SK-N-SH (cell line): ENCODE data around the gene CMTM1. TPM values are rescaled to one million over a fixed set of nuclear protein-coding genes. Genes with fewer than 3 reads are reported as not detected.

Source experiments
- CTCF ChIA-PET: fragments of 300-600, 350-600 bp; formaldehyde crosslinking; extraction: SDS; loops from one replicate; lab custom pipeline; 2021; lab: Yijun Ruan, JAX
- POLR2A ChIA-PET: fragments of 350-600 bp; sonication (Branson Sonifier 250); formaldehyde crosslinking; extraction: SDS; loops from one replicate; lab custom pipeline; 2020; ENCODE audit warnings: antibody characterized with exemption, inconsistent platforms; lab: Yijun Ruan, JAX
- DNase-seq: peaks from one replicate; pipeline ENCODE4 v3.0.0; 2012
- H2AFZ ChIP-seq: fragments of 200-600 bp; sonication (generic); 2 replicates; pipeline ENCODE4 v1.8.1; 2016; ENCODE audit warnings: antibody characterized with exemption, mild to moderate bottlenecking, low read depth
- H3F3A ChIP-seq: fragments of 200-600 bp; sonication (generic); replicated peaks from 2 replicates; pipeline ENCODE3; 2016; ENCODE audit warnings: antibody characterized with exemption, mild to moderate bottlenecking; ENCODE audit not compliant: insufficient read depth
- H3K27ac ChIP-seq, 2 experiments: fragments of 200-500 bp in 1 of 2; fragments of 200-600 bp in 1 of 2; sonication (Bioruptor generic) in 1 of 2; sonication (generic), shearing (Covaris generic) in 1 of 2; 2 replicates each; pipeline versions ENCODE4 v1.5.1 to v1.6.1; 2014 to 2016; ENCODE audit warnings: low read depth in 2 of 2, inconsistent platforms in 1 of 2, low read length in 1 of 2, mild to moderate bottlenecking in 1 of 2, mixed read lengths in 1 of 2
- H3K27me3 ChIP-seq: fragments of 200-600 bp; sonication (generic), shearing (Covaris generic); 2 replicates; pipeline ENCODE4 v1.6.1; 2016; ENCODE audit warnings: mixed run types; ENCODE audit not compliant: insufficient read depth
- H3K36me3 ChIP-seq, 2 experiments: fragments of 200-500 bp in 1 of 2; fragments of 200-600 bp in 1 of 2; sonication (Bioruptor generic) in 1 of 2; sonication (generic) in 1 of 2; replicated peaks in 1 of 2; 2 replicates each; pipeline versions ENCODE3 to v1.5.1; 2014 to 2016; ENCODE audit warnings: low read length in 1 of 2, mild to moderate bottlenecking in 1 of 2; ENCODE audit not compliant: insufficient read depth in 2 of 2, control insufficient read depth in 1 of 2
- H3K4me1 ChIP-seq, 2 experiments: fragments of 200-500 bp in 1 of 2; fragments of 200-600 bp in 1 of 2; sonication (Bioruptor generic) in 1 of 2; sonication (generic), shearing (Covaris generic) in 1 of 2; 2 replicates each; pipeline versions ENCODE4 v1.5.1 to v1.6.1; 2014 to 2016; ENCODE audit warnings: low read depth in 1 of 2, low read length in 1 of 2, mixed run types in 1 of 2; ENCODE audit not compliant: insufficient read depth in 2 of 2, control insufficient read depth in 1 of 2
- H3K4me2 ChIP-seq: fragments of 200-600 bp; sonication (generic), shearing (Covaris generic); 2 replicates; pipeline ENCODE4 v1.6.1; 2017; ENCODE audit warnings: mixed run types
- H3K4me3 ChIP-seq, 2 experiments: fragments of 200-500 bp in 1 of 2; fragments of 200-600 bp in 1 of 2; sonication (Bioruptor generic) in 1 of 2; sonication (generic), shearing (Covaris generic) in 1 of 2; 2 replicates each; pipeline versions ENCODE4 v1.5.1 to v1.8.1; 2014 to 2016; ENCODE audit warnings: low read depth in 2 of 2, inconsistent platforms in 1 of 2, low read length in 1 of 2, mild to moderate bottlenecking in 1 of 2, mixed read lengths in 1 of 2, moderate library complexity in 1 of 2
- H3K79me2 ChIP-seq: fragments of 200-600 bp; sonication (generic); 2 replicates; pipeline ENCODE4 v1.8.1; 2017; ENCODE audit warnings: mild to moderate bottlenecking; ENCODE audit not compliant: insufficient read depth
- H3K9ac ChIP-seq: fragments of 200-600 bp; sonication (generic); 2 replicates; pipeline ENCODE4 v1.6.1; 2017; ENCODE audit warnings: mixed run types
- H3K9me2 ChIP-seq: fragments of 200-600 bp; sonication (generic); 2 replicates; pipeline ENCODE4 v1.6.1; 2017; ENCODE audit warnings: mixed run types
- H3K9me3 ChIP-seq: fragments of 200-600 bp; sonication (generic); 2 replicates; pipeline ENCODE4 v1.6.1; 2017; ENCODE audit warnings: mixed run types, mild to moderate bottlenecking, moderate library complexity
- H4K20me1 ChIP-seq: fragments of 200-600 bp; sonication (generic); 2 replicates; pipeline ENCODE4 v1.6.1; 2017; ENCODE audit warnings: mild to moderate bottlenecking, mixed run types; ENCODE audit not compliant: insufficient read depth
- CHD2 ChIP-seq: fragments of 150-350 bp; IDR thresholded peaks from 2 replicates; pipeline ENCODE4 v1.6.1; 2018; ENCODE audit warnings: low read length; ENCODE audit not compliant: partially characterized antibody
- ELF1 ChIP-seq: IDR thresholded peaks from 2 replicates; pipeline ENCODE4 v1.4.0; 2012
- EP300 ChIP-seq, 2 experiments: IDR thresholded peaks; 2 replicates each; pipeline versions ENCODE4 v1.4.0 to v1.6.1; 2012; ENCODE audit warnings: borderline replicate concordance in 1 of 2, low read depth in 1 of 2, low read length in 1 of 2
- FOXJ3 ChIP-seq: sonication (generic); formaldehyde crosslinking; IDR thresholded peaks from 2 replicates; pipeline ENCODE4 v1.5.1; 2020; ENCODE audit warnings: mild to moderate bottlenecking, missing genetic modification reagents
- FOXM1 ChIP-seq: IDR thresholded peaks from 2 replicates; pipeline ENCODE4 v1.4.0; 2012; ENCODE audit warnings: low read depth, mild to moderate bottlenecking
- GABPA ChIP-seq: IDR thresholded peaks from 2 replicates; pipeline ENCODE4 v1.4.0; 2012; ENCODE audit warnings: low read depth, mild to moderate bottlenecking
- GATA2 ChIP-seq: sonication (generic); formaldehyde crosslinking; IDR thresholded peaks from 2 replicates; pipeline ENCODE4 v1.5.0; 2020; ENCODE audit warnings: mild to moderate bottlenecking, missing genetic modification reagents
- IRF3 ChIP-seq: fragments of 150-350 bp; IDR thresholded peaks from 2 replicates; pipeline ENCODE4 v1.6.1; 2016; ENCODE audit warnings: mild to moderate bottlenecking, low read depth, low read length
- JUND ChIP-seq: IDR thresholded peaks from 2 replicates; pipeline ENCODE4 v1.4.0; 2012
- MAX ChIP-seq: IDR thresholded peaks from 2 replicates; pipeline ENCODE4 v1.4.0; 2012; ENCODE audit warnings: low read depth
- MEF2A ChIP-seq: IDR thresholded peaks from 2 replicates; pipeline ENCODE4 v1.4.0; 2012; ENCODE audit warnings: low read depth, borderline replicate concordance
- MXI1 ChIP-seq: IDR thresholded peaks from 2 replicates; pipeline ENCODE4 v1.6.1; 2012; ENCODE audit warnings: mild to moderate bottlenecking, low read depth, low read length, improper control_type of control experiment
- NFIC ChIP-seq: IDR thresholded peaks from 2 replicates; pipeline ENCODE4 v1.4.0; 2012; ENCODE audit warnings: borderline replicate concordance
- NRF1 ChIP-seq: IDR thresholded peaks from 2 replicates; pipeline ENCODE4 v1.6.1; 2012; ENCODE audit warnings: low read depth, mild to moderate bottlenecking, low read length
- POLR2AphosphoS5 ChIP-seq: IDR thresholded peaks from 2 replicates; pipeline ENCODE4 v1.6.1; 2012; ENCODE audit warnings: low read depth, low read length
- SIN3A ChIP-seq: IDR thresholded peaks from 2 replicates; pipeline ENCODE4 v1.6.1; 2012; ENCODE audit warnings: low read depth, mild to moderate bottlenecking, low read length, moderate library complexity, borderline replicate concordance
- SMC3 ChIP-seq: IDR thresholded peaks from 2 replicates; pipeline ENCODE4 v1.6.1; 2012; ENCODE audit warnings: low read depth, low read length, improper control_type of control experiment
- TAF1 ChIP-seq: IDR thresholded peaks from 2 replicates; pipeline ENCODE4 v1.6.1; 2012; ENCODE audit warnings: low read depth, mild to moderate bottlenecking, low read length, moderate library complexity, borderline replicate concordance
- TEAD4 ChIP-seq: IDR thresholded peaks from 2 replicates; pipeline ENCODE4 v1.4.0; 2012; ENCODE audit warnings: mild to moderate bottlenecking, borderline replicate concordance; ENCODE audit not compliant: insufficient read depth
- USF1 ChIP-seq: IDR thresholded peaks from 2 replicates; pipeline ENCODE4 v1.4.0; 2012; ENCODE audit warnings: low read depth, borderline replicate concordance
- YY1 ChIP-seq: IDR thresholded peaks from 2 replicates; pipeline ENCODE4 v1.4.0; 2012; ENCODE audit warnings: low read depth, mild to moderate bottlenecking
- ZBTB33 ChIP-seq: IDR thresholded peaks from 2 replicates; pipeline ENCODE4 v1.4.0; 2012; ENCODE audit warnings: low read depth, borderline replicate concordance
- WGBS: methylation state at CpG from one replicate; pipeline ENCODE4 v1.1.6; 2017; ENCODE audit warnings: low lambda C conversion rate; 5-methylcytosine and 5-hydroxymethylcytosine counted together
- polyA plus RNA-seq, 3 experiments: library from polyadenylated mRNA; depleted of rRNA; stranded (reverse); fragments of >200 nt; gene quantifications; 2 replicates each; pipeline ENCODE4 v1.2.3, GENCODE V29; 2012

CMTM1 gene
- polyA plus RNA-seq, 1 of the 3 experiments (the other 2 are of a cell fraction): 3.7 TPM

- no peaks in the 10 kb centered on the region for H3K27me3 ChIP-seq
- TF ChIP-seq MXI1 (peak; percentile 29; the same call in 1 of the 2 replicates), ZBTB33 (no peak), YY1 (peak; percentile 74), POLR2AphosphoS5 (peak; percentile 94), CHD2 (peak; percentile 92), MAX (peak; percentile 99), NRF1 (peak; percentile 99), FOXJ3 (CRISPR knock-in tag) (no peak; the same call in 1 of the 2 replicates), GATA2 (peak; percentile 25; the same call in 1 of the 2 replicates), ELF1 (no peak), TAF1 (peak; percentile 73; the same call in 1 of the 2 replicates)
- peak within 1 kb of the TSS; percentile 74 for H3K9ac ChIP-seq
- peaks cover 3% of the 10 kb centered on the region for H3F3A ChIP-seq
- peaks cover 51% of the 10 kb centered on the region for H3K79me2 ChIP-seq
- 4% methylated on average over 52 of the region's 63 CpGs for WGBS
- peak within 1 kb of the TSS; percentile 78 to 96 for H3K27ac ChIP-seq
- ChIA-PET CTCF (interaction anchor here (0.6 to 2.5 kb wide), 10 partner anchors 10 to 261 kb away, joined by 3 to 11 read pairs (median 3); no protein-coding TSS in a partner anchor), POLR2A (interaction anchor here (0.6 to 1.4 kb wide), 3 partner anchors 8 to 51 kb away, joined by 4 to 6 read pairs (median 4); no protein-coding TSS in a partner anchor)
- no peaks in the 10 kb centered on the region for H3K9me2 ChIP-seq
- DNase-seq: peak; percentile 96
- peak within 1 kb of the TSS; percentile 85 for H3K4me2 ChIP-seq
- peaks cover 0 to 6% of the 10 kb centered on the region in 2 experiments for H3K36me3 ChIP-seq
- peak within 1 kb of the TSS; percentile 95 for H2AFZ ChIP-seq
- peaks cover 19 to 27% of the 10 kb centered on the region in 2 experiments; a peak in 3 of 4 replicates for H3K4me1 ChIP-seq
- peak within 1 kb of the TSS; percentile 71 to 78 for H3K4me3 ChIP-seq
- no peaks in the 10 kb centered on the region for H3K9me3 ChIP-seq
- H4K20me1 ChIP-seq: no peaks in the 10 kb centered on the region
Measured at GRCh38 chr16:66552286-66553177, 13.7 kb upstream of the CMTM1 start, which contains the start of gene CKLF. Gene CKLF (plus strand): TSS chr16:66552576. CDS start chr16:66552716, 140 bp downstream.

GRCh38 chr16:66553223-66553622 lies 13.0 kb upstream of the CMTM1 start:
- peaks cover 57% of the 10 kb centered on the region for H3K79me2 ChIP-seq
- peaks cover 19 to 27% of the 10 kb centered on the region in 2 experiments; a peak in 3 of 4 replicates for H3K4me1 ChIP-seq
- WGBS: 45% methylated on average over 8 of the region's 8 CpGs
- peaks cover 5 to 9% of the 10 kb centered on the region in 2 experiments for H3K36me3 ChIP-seq
- no peaks in the 10 kb centered on the region for H3K9me2 ChIP-seq
- DNase-seq: no peak
- peak overlapping the region; percentile 74; the same call in 1 of the 2 replicates for H3K9ac ChIP-seq
- peak overlapping the region; percentile 71 to 78 for H3K4me3 ChIP-seq
- peak overlapping the region; percentile 85 for H3K4me2 ChIP-seq
- ChIA-PET CTCF (no interaction called here), POLR2A (no interaction called here)
- no peaks in the 10 kb centered on the region for H3K9me3 ChIP-seq
- H4K20me1 ChIP-seq: no peaks in the 10 kb centered on the region
- H2AFZ ChIP-seq: peak overlapping the region; percentile 95; the same call in 1 of the 2 replicates
- H3K27ac ChIP-seq: no peak overlapping the region
- H3K27me3 ChIP-seq: no peaks in the 10 kb centered on the region
- H3F3A ChIP-seq: peaks cover 3% of the 10 kb centered on the region
- TF ChIP-seq FOXM1 (no peak), IRF3 (no peak), TEAD4 (no peak), GATA2 (no peak), NFIC (no peak), YY1 (no peak), MEF2A (no peak), MAX (no peak), SIN3A (no peak), POLR2AphosphoS5 (no peak), EP300 (IDR thresholded peaks at IDR 0.05; ENCODE audit: borderline replicate concordance in 1 of 2, low read depth in 1 of 2, low read length in 1 of 2) (no peak), JUND (no peak), NRF1 (no peak), SMC3 (no peak), GABPA (no peak), USF1 (no peak), FOXJ3 (CRISPR knock-in tag) (no peak), ELF1 (no peak)
